GM21825 (cell line): ENCODE data around the gene HAT1.

Source experiments
- ATAC-seq: cut with Tn5 transposase; IDR thresholded peaks from one replicate; pipeline ENCODE4 v1.9.1; 2021; ENCODE audit warnings: mild to moderate bottlenecking, moderate library complexity; ENCODE audit not compliant: unreplicated experiment

HAT1 gene

GRCh38 chr2:172021074-172021931, 99.0 kb downstream of the HAT1 start:
- no peak for ATAC-seq

GRCh38 chr2:172021955-172022354, 99.7 kb downstream of the HAT1 start:
- ATAC-seq: no peak

- ATAC-seq: no peak
Observed at GRCh38 chr2:172031536-172031935, 109.3 kb downstream of the HAT1 start.
